ENCODE measurements around the gene MTA3.

Gene MTA3

DNA sequence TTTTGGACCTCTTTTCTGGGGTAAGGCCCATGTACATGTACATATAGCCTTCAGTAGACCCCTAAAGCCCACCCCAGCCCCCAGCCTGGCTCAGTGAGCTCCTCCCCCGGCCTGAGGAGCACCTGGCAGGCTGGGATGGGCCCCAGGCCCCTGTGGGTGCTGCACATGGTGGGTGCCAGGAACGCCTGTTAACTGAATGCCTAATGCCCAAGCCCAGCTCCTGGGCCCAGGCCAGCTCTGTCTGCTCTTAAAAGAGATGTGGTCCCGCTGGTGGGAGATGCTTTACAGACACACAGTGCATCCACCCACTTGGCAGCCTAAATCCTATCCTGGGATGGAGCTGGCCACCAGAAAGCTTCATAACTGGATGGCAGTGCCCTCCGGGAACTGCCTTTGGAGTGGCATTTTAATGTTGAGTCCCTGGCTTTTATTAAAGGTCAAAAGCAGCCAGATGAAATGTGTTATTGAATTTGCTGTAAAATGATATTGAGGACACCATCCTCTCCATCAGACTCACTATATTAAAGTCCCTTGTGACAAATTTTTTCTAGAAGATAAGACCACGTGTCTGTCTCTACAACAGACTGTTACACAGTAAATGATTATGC, 203.2 kb downstream of the MTA3 start:
- no peak for TF ChIP-seq CTCF (IDR thresholded peaks at IDR 0.05; ENCODE audit: control insufficient read depth, extremely low read depth, insufficient read depth)
- DNase-seq (ENCODE audit: low read depth) = no peak
- H3K4me3 ChIP-seq (ENCODE audit: low read depth, low read length) = no peak overlapping the region

DNA sequence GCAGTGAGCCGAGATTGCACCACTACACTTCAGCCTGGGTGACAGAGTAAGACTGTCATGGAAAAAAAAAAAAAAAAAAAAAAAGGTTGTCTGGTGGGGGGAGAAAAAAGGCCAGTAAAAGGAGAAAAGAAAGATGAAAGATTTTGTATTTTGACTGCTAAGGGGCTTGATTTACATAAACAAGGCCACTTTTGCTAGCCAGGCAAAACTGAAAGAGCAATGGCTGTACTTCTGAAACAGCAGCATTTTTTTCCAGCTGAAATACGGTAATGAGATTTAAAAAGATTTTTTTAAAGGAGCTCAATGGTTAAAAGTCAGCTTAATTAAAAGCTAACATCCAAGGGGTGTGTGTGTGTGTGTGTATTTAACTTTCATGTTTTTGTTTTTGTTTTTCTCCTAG, 206.8 kb downstream of the MTA3 start:
- H3K4me3 ChIP-seq (ENCODE audit: low read depth, low read length) = no peak overlapping the region
- DNase-seq (ENCODE audit: low read depth) = no peak
- TF ChIP-seq CTCF (IDR thresholded peaks at IDR 0.05; ENCODE audit: control insufficient read depth, extremely low read depth, insufficient read depth) = no peak

GRCh38 chr2:42775810-42776209, 207.4 kb downstream of the MTA3 start:
- DNase-seq (ENCODE audit: low read depth) = no peak
- H3K4me3 ChIP-seq (ENCODE audit: low read depth, low read length) = no peak overlapping the region
- TF ChIP-seq CTCF (IDR thresholded peaks at IDR 0.05; ENCODE audit: control insufficient read depth, extremely low read depth, insufficient read depth) = no peak

DNA sequence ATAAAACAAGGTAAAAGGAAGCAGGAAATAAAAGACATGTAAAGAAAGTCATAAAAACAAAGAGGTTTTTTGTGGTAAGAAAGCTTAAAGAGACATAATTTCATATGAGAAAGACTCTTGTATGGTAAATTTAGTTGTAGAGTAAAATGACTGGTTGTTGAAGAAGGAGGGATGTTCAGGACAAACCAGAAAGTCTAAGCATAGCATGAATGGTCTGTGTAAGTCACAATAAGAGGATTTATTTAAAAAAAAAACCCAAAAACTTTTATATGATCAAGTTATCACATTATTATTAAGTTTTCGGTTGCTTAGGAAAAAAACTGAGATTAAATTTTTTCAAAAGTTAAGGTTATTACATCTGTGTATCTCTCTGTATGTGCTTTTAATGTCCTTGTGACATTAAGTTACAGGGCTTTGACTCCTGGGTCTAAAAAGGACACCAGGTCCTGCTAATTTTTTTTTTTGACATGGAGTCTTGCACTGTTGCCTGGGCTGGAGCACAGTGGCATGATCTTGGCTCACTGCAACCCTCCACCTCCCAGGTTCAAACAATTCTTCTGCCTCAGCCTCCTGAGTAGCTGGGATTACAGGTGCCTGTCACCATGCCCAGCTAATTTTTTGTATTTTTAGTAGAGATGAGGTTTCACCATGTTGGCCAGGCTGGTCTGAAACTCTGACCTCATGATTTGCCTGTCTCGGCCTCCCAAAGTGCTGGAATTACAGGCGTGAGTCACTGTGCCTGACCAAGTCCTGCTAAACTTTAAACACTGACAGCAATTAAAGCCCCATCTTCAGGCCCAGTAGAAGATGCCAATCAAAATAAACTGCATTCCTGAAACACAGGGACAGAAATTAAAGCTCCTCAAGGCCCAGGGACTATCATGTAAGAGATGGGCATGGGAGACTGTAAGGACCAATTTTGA, 209.7 kb downstream of the MTA3 start:
- DNase-seq (ENCODE audit: low read depth) = no peak
- TF ChIP-seq CTCF (IDR thresholded peaks at IDR 0.05; ENCODE audit: control insufficient read depth, extremely low read depth, insufficient read depth) = no peak
- no peak overlapping the region for H3K4me3 ChIP-seq (ENCODE audit: low read depth, low read length)

DNA sequence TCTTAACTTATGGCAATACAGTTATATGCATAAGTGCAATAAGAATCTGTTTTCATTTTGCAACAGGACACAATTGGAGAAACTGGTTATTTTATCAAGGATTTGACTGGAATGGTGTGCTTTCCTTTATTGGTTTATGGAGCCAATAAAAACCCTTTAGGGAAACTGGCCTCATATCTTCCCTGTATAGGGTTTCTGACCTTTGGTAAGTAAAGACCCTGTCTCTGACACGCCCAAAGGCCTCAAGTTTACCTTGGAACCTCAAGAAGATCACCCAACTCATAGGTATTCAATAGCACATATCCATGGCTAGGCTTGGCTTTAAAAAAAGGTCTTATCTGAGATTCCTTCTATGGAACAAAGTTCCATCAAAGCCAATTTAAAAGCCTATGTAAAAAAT, 212.7 kb downstream of the MTA3 start:
- no peak for DNase-seq (ENCODE audit: low read depth)
- no peak for TF ChIP-seq CTCF (IDR thresholded peaks at IDR 0.05; ENCODE audit: control insufficient read depth, extremely low read depth, insufficient read depth)
- H3K4me3 ChIP-seq (ENCODE audit: low read depth, low read length) = no peak overlapping the region

DNA sequence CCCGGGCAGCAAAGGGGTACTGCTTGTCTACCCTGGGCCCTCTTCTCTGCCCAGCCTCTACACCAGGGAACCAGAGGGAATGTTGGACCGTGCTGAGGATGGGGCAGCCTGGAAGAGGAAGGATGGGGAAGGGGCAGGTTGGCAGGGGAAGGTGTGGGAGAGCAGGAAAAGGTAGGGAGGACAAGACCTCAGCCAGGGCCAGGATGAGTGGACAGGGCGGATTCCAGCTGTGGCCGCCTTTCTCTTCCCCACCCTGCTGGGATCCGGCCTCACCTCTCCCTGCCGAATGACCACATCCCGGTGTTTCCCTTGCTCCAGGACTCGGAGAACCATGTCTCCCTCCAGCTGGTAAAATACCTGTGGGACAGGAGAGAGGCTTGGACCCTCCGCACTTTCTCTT, 215.1 kb downstream of the MTA3 start:
- no peak overlapping the region for H3K4me3 ChIP-seq (ENCODE audit: low read depth, low read length)
- DNase-seq (ENCODE audit: low read depth) = no peak

More for the DNA sequence above, 215.1 kb downstream of the MTA3 start:
- no peak for TF ChIP-seq CTCF (IDR thresholded peaks at IDR 0.05; ENCODE audit: control insufficient read depth, extremely low read depth, insufficient read depth)

Data from LNCaP clone FGC (cell line).